ENCODE results near the gene P3H2. TPM values are rescaled to one million over a fixed set of nuclear protein-coding genes. Genes with fewer than 3 reads are reported as not detected.

The P3H2 gene
- total and polyA plus RNA-seq, 2 experiments from 2014 or later = 8.2 to 24.2 TPM

DNA sequence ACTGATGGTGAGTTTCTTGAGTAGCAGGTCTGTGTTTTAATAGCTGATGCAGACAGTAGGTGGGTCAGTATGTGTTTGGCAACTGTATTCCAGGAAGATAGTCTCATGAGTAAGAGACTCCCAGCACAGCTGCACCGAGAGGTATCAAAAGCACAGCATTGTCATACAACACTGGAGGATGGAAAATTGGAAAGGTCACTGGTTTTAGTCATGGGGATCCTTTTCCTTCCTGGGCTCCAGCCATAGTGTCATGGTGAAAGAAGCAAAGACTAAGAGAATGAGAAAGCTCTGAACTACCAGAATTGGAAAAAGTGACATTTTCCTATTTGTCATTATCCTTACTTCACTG, 61.5 kb downstream of the P3H2 start:
- no peak for ATAC-seq
- TF ChIP-seq ZNF331 (CRISPR knock-in tag; IDR thresholded peaks at IDR 0.05; ENCODE audit: low read depth) (no peak), POLR2AphosphoS5 (IDR thresholded peaks at IDR 0.05; ENCODE audit: low read depth) (no peak), CREB1 (CRISPR knock-in tag; IDR thresholded peaks at IDR 0.05; ENCODE audit: low read depth) (no peak), JUNB (IDR thresholded peaks at IDR 0.05; ENCODE audit: unreplicated experiment) (no peak), ZNF114 (CRISPR knock-in tag; IDR thresholded peaks at IDR 0.05) (no peak)
- TF ChIP-seq, protein P1, sequence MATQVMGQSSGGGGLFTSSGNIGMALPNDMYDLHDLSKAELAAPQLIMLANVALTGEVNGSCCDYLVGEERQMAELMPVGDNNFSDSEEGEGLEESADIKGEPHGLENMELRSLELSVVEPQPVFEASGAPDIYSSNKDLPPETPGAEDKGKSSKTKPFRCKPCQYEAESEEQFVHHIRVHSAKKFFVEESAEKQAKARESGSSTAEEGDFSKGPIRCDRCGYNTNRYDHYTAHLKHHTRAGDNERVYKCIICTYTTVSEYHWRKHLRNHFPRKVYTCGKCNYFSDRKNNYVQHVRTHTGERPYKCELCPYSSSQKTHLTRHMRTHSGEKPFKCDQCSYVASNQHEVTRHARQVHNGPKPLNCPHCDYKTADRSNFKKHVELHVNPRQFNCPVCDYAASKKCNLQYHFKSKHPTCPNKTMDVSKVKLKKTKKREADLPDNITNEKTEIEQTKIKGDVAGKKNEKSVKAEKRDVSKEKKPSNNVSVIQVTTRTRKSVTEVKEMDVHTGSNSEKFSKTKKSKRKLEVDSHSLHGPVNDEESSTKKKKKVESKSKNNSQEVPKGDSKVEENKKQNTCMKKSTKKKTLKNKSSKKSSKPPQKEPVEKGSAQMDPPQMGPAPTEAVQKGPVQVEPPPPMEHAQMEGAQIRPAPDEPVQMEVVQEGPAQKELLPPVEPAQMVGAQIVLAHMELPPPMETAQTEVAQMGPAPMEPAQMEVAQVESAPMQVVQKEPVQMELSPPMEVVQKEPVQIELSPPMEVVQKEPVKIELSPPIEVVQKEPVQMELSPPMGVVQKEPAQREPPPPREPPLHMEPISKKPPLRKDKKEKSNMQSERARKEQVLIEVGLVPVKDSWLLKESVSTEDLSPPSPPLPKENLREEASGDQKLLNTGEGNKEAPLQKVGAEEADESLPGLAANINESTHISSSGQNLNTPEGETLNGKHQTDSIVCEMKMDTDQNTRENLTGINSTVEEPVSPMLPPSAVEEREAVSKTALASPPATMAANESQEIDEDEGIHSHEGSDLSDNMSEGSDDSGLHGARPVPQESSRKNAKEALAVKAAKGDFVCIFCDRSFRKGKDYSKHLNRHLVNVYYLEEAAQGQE (IDR thresholded peaks at IDR 0.05; ENCODE audit: unreplicated experiment) = no peak
- Histone ChIP-seq H3K79me2 (replicated peaks; ENCODE audit: insufficient read depth) (no peaks in the 10 kb centered on the region), H3K4me3 (no peak overlapping the region), H3K36me3 (ENCODE audit: insufficient read depth) (no peaks in the 10 kb centered on the region), H3K27me3 (ENCODE audit: insufficient read depth) (no peaks in the 10 kb centered on the region), H3K4me2 (no peak overlapping the region), H3K9me2 (ENCODE audit: insufficient read depth) (0 out of 2 replicates have a peak, but pooled peaks cover 6% of the 10 kb centered on the region), H4K20me1 (replicated peaks; ENCODE audit: insufficient read depth) (no peaks in the 10 kb centered on the region), H3K4me1 (ENCODE audit: insufficient read depth) (peaks cover 13% of the 10 kb centered on the region; the same call in 1 of the 2 replicates), H2AFZ (peak overlapping the region; percentile 34; the same call in 1 of the 2 replicates), H3K27ac (ENCODE audit: low read depth) (no peak overlapping the region), H3F3A (replicated peaks; ENCODE audit: low read depth) (no peaks in the 10 kb centered on the region)
- Mint-ChIP-seq H3K36me3 (ENCODE audit: low read depth) (no peaks in the 10 kb centered on the region), H3K9me3 (no peaks in the 10 kb centered on the region), H3K4me3 (no peak overlapping the region), H3K27me3 (ENCODE audit: insufficient read depth, low read depth, poor library complexity) (no peaks in the 10 kb centered on the region), H3K4me1 (peaks cover 44% of the 10 kb centered on the region), H3K27ac (no peak overlapping the region)
- no peak for DNase-seq (ENCODE audit: low spot score)

DNA sequence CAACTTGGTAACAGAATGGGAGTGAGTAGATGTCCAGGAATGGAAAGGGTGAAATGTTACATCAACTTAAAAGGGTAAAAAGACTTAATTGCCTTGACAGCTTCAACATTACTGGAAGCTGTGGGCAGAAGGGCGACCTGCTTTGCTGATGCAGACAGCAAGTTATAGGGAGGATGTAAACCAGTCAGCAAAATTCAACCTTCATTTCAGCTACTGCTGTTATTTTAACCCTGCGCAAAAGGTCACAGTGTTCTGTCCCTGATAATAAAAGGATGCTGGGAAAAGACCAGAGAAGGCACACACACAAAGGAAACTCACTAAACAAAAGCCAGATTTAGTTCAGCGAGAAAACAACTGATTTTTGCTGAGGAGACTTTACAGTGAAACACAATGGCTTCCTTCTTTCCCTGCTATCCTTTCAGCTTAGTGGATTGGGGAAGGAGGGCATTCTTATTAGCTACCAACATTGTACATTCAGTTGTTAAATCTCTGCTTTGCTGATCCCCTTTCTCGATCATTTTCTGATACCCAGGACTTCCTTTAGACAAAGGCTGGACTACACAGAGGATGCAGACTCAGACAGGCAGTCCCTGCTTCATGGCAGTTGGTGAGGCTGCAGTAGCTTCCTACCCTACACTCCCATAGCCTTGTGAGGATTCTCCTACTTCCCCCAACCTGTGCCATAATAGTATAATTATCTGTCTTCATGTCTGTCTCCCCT, 62.0 kb downstream of the P3H2 start:
- H3K9me3 Mint-ChIP-seq = no peaks in the 10 kb centered on the region
- Histone ChIP-seq H3K4me3 (no peak overlapping the region), H3K4me2 (no peak overlapping the region), H3F3A (replicated peaks; ENCODE audit: low read depth) (no peaks in the 10 kb centered on the region), H3K36me3 (ENCODE audit: insufficient read depth) (no peaks in the 10 kb centered on the region), H3K9me2 (ENCODE audit: insufficient read depth) (0 out of 2 replicates have a peak, but pooled peaks cover 6% of the 10 kb centered on the region), H2AFZ (peak overlapping the region; percentile 34; the same call in 1 of the 2 replicates), H3K4me1 (ENCODE audit: insufficient read depth) (peaks cover 13% of the 10 kb centered on the region; the same call in 1 of the 2 replicates), H3K79me2 (replicated peaks; ENCODE audit: insufficient read depth) (no peaks in the 10 kb centered on the region), H3K27ac (ENCODE audit: low read depth) (no peak overlapping the region), H3K27me3 (ENCODE audit: insufficient read depth) (no peaks in the 10 kb centered on the region), H4K20me1 (replicated peaks; ENCODE audit: insufficient read depth) (no peaks in the 10 kb centered on the region)
- no peaks in the 10 kb centered on the region for H3K27me3 Mint-ChIP-seq (ENCODE audit: insufficient read depth, low read depth, poor library complexity)
- peaks cover 45% of the 10 kb centered on the region for H3K4me1 Mint-ChIP-seq
- H3K4me3 Mint-ChIP-seq = no peak overlapping the region
- DNase-seq (ENCODE audit: low spot score) (no peak), ATAC-seq (peak; percentile 47; the same call in 2 of the 3 replicates)
- 0 out of 2 replicates have a peak overlapping the region, but pooled peaks have one; percentile 33 for H3K27ac Mint-ChIP-seq
- no peaks in the 10 kb centered on the region for H3K36me3 Mint-ChIP-seq (ENCODE audit: low read depth)
- no peak for TF ChIP-seq CREB1 (CRISPR knock-in tag; IDR thresholded peaks at IDR 0.05; ENCODE audit: low read depth)
- TF ChIP-seq JUNB (IDR thresholded peaks at IDR 0.05; ENCODE audit: unreplicated experiment) = no peak
- no peak for TF ChIP-seq STAT1 (IDR thresholded peaks at IDR 0.05; ENCODE audit: unreplicated experiment)
- no peak for TF ChIP-seq ZNF114 (CRISPR knock-in tag; IDR thresholded peaks at IDR 0.05)
- TF ChIP-seq, protein P2, sequence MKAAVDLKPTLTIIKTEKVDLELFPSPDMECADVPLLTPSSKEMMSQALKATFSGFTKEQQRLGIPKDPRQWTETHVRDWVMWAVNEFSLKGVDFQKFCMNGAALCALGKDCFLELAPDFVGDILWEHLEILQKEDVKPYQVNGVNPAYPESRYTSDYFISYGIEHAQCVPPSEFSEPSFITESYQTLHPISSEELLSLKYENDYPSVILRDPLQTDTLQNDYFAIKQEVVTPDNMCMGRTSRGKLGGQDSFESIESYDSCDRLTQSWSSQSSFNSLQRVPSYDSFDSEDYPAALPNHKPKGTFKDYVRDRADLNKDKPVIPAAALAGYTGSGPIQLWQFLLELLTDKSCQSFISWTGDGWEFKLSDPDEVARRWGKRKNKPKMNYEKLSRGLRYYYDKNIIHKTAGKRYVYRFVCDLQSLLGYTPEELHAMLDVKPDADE (IDR thresholded peaks at IDR 0.05) = no peak
- TF ChIP-seq ZNF331 (CRISPR knock-in tag; IDR thresholded peaks at IDR 0.05; ENCODE audit: low read depth) = no peak
- no peak for TF ChIP-seq NANOG (IDR thresholded peaks at IDR 0.05; ENCODE audit: borderline replicate concordance)
- TF ChIP-seq, protein P3, sequence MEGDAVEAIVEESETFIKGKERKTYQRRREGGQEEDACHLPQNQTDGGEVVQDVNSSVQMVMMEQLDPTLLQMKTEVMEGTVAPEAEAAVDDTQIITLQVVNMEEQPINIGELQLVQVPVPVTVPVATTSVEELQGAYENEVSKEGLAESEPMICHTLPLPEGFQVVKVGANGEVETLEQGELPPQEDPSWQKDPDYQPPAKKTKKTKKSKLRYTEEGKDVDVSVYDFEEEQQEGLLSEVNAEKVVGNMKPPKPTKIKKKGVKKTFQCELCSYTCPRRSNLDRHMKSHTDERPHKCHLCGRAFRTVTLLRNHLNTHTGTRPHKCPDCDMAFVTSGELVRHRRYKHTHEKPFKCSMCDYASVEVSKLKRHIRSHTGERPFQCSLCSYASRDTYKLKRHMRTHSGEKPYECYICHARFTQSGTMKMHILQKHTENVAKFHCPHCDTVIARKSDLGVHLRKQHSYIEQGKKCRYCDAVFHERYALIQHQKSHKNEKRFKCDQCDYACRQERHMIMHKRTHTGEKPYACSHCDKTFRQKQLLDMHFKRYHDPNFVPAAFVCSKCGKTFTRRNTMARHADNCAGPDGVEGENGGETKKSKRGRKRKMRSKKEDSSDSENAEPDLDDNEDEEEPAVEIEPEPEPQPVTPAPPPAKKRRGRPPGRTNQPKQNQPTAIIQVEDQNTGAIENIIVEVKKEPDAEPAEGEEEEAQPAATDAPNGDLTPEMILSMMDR (conservative IDR thresholded peaks at IDR 0.05; ENCODE audit: low read depth in 2 of 2) = no peak
- TF ChIP-seq EZH2 (IDR thresholded peaks at IDR 0.05; ENCODE audit: low read depth, unreplicated experiment) = no peak
- TF ChIP-seq EZH2phosphoT487 (IDR thresholded peaks at IDR 0.05; ENCODE audit: unreplicated experiment) = no peak
- TF ChIP-seq POLR2AphosphoS5 (IDR thresholded peaks at IDR 0.05; ENCODE audit: low read depth) = no peak
- TF ChIP-seq, protein P1 (IDR thresholded peaks at IDR 0.05; ENCODE audit: unreplicated experiment) = no peak

Measured in GM23338 (cell line).